Lung microvascular endothelial cell (primary cell): ENCODE results near the gene ITSN2. TPM values are rescaled to one million over a fixed set of nuclear protein-coding genes. Genes with fewer than 3 reads are reported as not detected.

ENCODE experiments used
- DNase-seq, 2 donors: peaks; one replicate each; pipeline versions ENCODE4 v3.0.0 to v3.0.0-alpha.2; 2010; ENCODE audit warnings: low read depth in 2 of 2
- total RNA-seq: library from RNA; depleted of rRNA; stranded (reverse); fragments of >200 nt; gene quantifications from 2 replicates; pipeline ENCODE4 v1.2.1, GENCODE V29; 2014

ITSN2 gene
- total RNA-seq, 1 donor from 2014 or later = 39.7 TPM

DNA sequence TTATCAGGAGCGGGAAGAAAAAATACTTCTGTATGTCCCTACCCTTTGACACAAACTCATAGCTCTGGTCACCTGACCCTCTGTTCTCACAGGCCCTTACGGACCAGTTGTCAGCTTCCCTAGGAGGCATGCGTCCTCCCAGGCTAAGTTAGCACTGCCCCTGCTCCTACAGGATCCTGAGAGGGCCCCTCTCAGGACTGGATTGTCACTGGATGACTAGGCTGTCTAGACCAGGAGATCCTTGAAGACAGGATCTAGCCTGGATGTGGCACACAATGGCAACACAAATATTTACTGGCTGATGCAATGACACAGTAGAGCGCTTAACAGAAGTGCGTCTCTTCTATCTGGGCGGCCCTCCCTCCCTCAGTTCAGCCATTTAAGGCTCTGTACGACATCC, 177.8 kb downstream of the ITSN2 start:
- no peak for DNase-seq

DNA sequence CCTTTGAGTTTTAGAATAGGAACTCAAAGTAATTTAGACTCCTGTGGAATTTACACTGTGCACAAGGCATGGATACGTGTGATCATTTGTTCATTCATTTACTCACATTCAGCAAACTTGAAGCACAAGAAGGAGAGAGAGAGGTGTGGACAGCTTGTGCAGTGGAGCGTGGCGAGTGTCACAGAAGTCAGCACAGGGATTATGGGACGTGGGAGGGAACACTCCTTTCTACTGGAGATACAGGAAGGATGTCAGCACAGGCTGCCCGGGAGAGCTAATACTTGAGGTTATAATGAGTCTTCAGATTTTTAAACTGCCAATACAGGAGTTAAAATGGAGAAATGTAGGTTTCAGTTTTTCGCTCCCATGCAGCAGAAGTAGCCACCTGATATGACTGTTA, 178.5 kb downstream of the ITSN2 start:
- DNase-seq = no peak

DNA sequence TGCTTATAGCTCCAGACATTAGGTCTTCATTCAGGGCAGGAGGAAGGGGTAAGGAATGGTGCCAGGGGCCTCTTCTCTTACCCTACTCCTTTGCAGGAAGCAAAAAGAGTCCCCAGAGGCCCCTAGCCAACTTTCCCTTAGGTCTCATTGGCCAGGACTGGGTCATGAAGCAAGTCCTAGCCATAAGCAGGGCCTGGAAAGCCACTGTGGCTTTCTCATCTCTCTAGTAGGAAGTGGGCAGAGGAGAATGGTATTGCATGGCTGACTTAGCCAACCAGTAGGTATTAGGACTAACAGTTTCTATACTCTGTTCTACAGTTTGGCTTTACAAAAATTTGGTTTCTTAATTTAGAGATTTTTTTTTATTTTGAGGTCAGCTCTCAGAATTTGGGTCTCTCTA, 180.7 kb downstream of the ITSN2 start:
- DNase-seq = no peak

DNA sequence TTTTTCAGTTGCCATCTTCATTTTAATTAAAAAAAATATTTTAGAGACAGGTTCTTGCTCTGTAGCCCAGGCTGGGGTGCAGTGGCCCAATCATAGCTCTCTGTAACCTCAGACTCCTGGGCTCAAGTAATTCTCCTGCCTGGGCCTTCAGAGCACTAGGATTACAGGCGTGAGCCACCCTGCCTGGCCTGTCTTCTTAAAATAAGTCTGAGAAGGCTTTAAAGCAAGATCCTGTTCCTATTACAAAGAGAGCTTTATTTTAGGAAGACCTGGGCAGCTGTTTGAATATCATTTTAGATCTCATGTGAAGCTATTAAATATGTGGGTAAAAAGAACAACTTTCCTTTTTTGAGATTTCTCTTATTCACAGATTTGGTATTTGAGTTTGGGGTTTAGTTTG, 184.0 kb downstream of the ITSN2 start:
- no peak for DNase-seq

DNA sequence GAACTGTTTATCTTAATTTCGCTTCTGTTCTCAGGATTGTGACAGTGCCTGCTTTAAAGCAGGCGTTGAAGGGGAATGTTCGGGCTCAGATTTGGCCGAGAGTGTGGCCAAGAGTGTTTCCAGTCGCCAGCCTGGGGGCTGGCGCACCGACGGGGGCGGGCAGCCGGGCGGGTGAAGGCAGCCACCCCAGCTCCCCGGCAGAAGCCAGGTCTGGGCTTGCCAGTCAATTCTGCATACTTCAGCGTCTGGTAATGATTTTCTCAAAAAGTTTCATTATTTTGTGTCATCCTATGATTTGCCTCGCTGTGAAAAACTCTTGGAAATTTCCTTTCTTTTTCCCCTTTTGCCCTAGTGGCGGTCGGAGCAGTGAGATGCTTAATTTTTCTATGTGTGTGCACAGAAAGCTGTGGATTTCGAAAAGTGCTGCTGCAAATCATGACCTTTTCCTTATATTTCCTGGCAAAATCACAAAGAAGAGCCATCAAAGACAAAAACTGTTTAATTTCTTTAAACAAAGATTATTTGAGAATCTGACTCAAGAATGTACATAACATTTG, 184.6 kb downstream of the ITSN2 start:
- DNase-seq = no peak

DNA sequence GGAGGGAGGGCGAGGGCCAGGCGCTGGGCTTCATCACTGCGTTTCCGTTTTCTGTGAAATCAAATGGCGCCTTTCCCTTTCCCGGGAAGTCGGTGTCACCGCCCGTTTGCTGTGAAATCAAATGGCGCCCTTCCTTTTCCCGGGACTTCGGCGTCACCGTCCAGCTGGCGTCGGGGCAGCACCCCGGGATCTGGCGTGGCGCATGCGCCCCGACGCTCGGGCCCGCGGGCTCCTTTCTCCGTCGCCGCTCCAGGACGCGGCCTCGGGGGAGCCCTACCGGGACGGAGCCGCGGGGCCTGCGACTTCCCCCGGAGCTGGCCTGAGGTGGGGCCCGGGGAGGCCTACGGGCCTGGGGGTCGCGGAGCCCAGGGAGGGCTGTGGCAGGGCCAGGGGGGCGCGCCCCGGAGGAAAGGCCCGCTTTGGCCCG, 185.5 kb downstream of the ITSN2 start, which contains the start of gene FAM228A:
Gene FAM228A (plus strand): TSS at position 203 of the 427 bp plus-strand sequence. CDS start 428 bp downstream, outside the sequence.
- DNase-seq = no peak

DNA sequence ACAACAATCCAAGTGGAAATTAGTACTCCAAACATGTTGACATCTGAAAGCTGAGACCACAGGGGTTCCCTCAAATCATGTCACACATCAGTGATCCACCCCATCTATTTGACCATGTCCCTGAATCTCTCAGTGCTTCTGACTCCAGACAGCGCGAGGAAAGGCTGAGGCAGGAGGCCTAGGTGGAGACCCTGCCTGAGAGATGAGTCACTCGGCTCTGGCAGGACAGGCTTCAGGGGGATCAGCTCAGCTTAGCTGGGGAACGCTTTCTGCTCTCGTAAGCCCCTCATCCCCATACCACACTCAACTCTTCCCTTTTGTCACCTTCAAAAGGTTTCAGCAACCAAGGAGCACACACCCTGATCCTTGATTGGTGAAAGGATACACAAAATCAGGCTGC, 191.3 kb downstream of the ITSN2 start:
- DNase-seq = no peak

DNA sequence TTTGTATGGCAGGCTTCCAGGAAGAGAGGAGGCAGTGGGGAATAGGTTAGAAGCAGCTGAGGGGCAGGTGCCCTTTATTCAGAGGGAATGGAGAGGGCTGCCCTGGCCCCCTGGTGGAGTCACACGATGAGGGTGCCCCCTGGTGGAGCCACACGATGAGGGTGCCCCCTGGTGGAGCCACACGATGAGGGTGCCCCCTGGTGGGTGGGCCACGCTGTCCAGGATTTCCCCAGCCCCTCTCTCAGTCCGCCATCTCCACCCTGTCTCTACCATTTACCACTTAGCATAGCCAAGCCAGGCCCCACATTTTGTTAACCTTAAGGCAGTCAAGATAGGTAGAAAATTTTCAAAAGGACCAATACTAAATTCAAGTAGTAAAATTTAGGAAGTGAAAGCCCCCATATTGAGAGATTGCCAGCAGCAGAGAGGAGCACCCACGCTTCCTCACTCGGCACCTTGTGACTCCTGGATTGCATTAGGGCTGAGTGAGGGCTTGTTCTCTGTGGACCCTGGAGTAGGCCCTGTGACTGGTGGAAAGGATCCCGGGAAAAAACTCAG, 195.8 kb downstream of the ITSN2 start:
- DNase-seq = peak; percentile 35 to 42

DNA sequence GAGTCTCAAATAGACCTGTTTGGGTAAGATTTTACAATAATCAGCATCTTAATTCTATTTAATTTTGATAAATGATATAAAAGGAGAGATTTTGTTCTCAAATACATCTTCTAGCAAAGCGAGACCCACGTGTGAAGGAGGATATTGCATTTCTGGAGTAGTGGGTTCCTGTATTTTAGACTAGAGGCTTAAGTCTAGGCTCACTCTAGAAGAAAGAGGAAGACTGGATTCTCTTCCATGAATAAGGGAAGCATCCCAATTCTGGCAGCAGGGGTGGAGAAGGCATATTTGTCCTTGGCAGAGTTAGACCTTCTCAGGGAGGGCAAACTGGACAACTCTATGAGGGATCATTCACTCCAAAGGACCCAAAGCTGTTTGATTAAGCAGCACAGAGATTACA, 196.7 kb downstream of the ITSN2 start:
- no peak for DNase-seq

DNA sequence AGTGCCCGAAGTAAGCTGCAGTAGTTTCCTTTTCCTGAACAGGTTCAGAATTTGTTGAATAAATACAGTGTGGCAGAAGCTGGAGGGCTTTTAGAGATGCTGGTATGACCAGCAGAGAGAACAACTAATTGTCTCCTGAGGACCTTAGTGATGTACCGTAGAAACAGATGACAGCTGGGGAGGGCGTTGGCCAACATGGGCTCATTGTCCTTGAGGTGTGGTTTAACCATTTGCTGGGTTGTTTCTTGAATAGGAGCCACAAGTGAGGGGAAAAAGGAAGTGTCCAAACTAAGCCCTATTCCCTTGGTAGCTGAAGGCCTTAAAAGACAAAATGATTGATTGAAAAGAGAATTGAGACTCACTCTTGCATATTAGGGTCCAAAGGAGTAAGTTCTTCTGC, 197.2 kb downstream of the ITSN2 start:
- no peak for DNase-seq

DNA sequence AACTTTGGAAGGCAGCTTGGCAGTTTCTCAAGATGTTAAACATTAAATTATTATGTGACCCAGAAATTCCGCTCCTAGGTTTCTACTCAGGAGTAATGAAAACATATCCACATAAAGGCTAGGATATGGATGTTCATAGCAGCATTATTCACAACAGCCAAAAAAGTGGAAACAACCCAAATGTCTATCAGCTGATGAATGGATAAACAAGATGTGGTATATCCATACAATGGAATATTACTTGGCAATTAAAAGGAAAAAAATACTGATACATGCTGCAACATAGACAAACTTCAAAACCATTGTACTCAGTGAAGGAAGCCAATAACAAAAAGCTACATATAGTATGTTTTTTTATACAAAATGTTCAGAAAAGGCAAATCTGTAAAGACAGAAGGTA, 197.8 kb downstream of the ITSN2 start:
- DNase-seq = no peak

DNA sequence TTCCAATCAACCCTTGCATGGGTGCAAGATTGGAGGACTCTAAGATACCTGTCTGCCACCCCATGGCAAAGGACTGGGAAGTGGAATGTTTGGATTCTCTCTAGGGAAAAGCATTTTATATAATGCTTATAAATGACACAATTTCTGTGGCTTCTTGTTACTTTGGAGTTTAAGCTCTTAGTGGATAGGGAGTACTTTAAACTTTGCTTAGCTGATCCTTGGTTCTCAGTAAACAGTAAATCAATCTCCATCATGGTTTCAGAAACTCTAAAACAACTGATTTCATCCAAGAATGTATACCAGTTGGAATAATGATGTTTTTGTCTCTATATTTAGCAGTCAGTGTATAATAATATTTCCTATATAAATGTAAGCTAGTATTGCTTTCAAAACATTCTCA, 199.6 kb downstream of the ITSN2 start:
- no peak for DNase-seq

DNA sequence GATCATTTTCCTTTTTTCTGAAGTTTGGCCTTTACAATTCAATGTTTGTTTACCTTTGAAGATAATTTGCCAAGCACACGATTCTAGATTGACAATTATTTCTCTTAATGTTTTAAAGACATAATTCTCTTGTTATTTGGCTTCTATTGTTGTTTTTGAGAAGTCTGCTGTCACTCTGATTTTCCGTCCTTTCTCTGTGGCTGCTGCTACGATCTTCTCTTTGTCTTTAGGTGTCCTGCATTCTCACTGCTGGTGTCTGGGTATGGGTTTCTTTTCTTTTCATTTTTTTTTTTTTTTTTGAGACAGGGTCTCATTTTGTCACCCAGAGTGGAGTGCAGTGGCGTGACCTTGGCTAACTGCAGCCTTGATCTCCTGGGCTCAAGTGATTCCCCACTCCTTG, 200.6 kb downstream of the ITSN2 start:
- no peak for DNase-seq

DNA sequence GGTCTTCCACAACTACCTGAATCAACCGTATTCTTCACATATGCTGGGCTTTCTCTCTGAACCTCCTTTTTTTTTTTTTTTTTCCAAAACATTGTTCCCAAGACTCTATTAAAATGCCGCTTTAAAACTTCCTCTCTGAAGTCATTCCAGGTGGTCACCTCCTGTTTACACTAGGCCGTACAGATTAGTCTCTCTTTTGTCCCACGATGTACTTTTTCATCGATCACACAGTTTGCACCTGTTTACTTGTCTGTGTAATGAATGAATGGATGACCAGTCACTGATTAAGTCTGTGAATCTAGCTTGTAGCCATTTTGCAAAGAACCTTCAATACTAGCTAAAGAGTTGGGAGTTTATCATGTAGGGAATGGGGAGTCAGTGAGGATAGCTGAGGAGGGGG, 202.2 kb downstream of the ITSN2 start:
- DNase-seq = no peak

DNA sequence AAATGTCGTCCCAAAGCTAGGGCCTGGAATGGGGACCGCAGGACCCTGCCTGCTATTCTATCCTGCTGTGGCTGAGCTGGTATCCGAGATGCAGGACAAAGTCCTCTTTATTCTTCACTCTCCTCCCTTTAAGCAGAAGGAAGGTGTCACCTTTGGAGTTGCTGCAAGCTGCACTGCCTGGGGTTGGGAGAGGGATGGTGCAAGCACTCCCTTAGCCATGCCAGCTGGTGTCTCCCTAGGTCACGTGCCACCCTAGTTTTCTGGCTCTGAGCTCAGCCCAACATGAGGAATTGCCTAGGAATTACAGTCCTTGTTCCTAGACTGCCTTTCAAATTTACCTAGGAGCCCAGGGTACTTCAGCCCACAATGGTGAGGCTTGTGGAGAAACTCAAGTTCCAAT, 206.9 kb downstream of the ITSN2 start:
- no peak for DNase-seq

Other genes starting within 250 kb of the ITSN2 start
- gene PFN4, start 237.2 kb downstream of the ITSN2 start, total RNA-seq = under 0.01 and 0.20 TPM in 2 replicates
- 2.4 and 8.3 TPM in 2 replicates for gene FAM228B, start 237.1 kb downstream of the ITSN2 start, total RNA-seq
- gene FAM228A, start 185.5 kb downstream of the ITSN2 start, total RNA-seq = under 0.01 and 0.20 TPM in 2 replicates
- gene NCOA1, start 130.7 kb upstream of the ITSN2 start, total RNA-seq = 5.0 and 10.7 TPM in 2 replicates